Loucy (cell line): ENCODE data around the gene UQCRHL.

ENCODE experiments used
- H2AFZ ChIP-seq: fragments of 200-600 bp; sonication (generic); 2 replicates; pipeline ENCODE4 v1.6.0; 2016; ENCODE audit warnings: antibody characterized with exemption, mild to moderate bottlenecking, low read length, moderate library complexity
- H3F3A ChIP-seq: fragments of 200-600 bp; 2 replicates; pipeline ENCODE4 v1.6.0; 2016; ENCODE audit warnings: antibody characterized with exemption, low read depth, mild to moderate bottlenecking
- H3K27me3 ChIP-seq: fragments of 200-600 bp; sonication (generic); 2 replicates; pipeline ENCODE4 v1.6.1; 2014; ENCODE audit warnings: low read length, mild to moderate bottlenecking; ENCODE audit not compliant: insufficient read depth, poor library complexity, severe bottlenecking
- H3K36me3 ChIP-seq: fragments of 200-600 bp; sonication (generic); 2 replicates; pipeline ENCODE4 v1.6.1; 2016; ENCODE audit warnings: low read length; ENCODE audit not compliant: insufficient read depth
- H3K4me1 ChIP-seq: fragments of 200-600 bp; sonication (generic); 2 replicates; pipeline ENCODE4 v1.5.1; 2014; ENCODE audit warnings: low read length, mild to moderate bottlenecking; ENCODE audit not compliant: insufficient read depth, poor library complexity, severe bottlenecking
- H3K4me2 ChIP-seq: fragments of 200-600 bp; sonication (generic); 2 replicates; pipeline ENCODE4 v1.6.0; 2014; ENCODE audit warnings: antibody characterized with exemption, low read length, low read depth, mild to moderate bottlenecking; ENCODE audit not compliant: poor library complexity, severe bottlenecking
- H3K4me3 ChIP-seq: fragments of 200-600 bp; sonication (generic); 2 replicates; pipeline ENCODE4 v1.5.1; 2014; ENCODE audit warnings: low read length, mild to moderate bottlenecking, mixed read lengths; ENCODE audit not compliant: poor library complexity, severe bottlenecking
- H3K79me2 ChIP-seq: fragments of 200-600 bp; sonication (generic); 2 replicates; pipeline ENCODE4 v1.6.1; 2014; ENCODE audit warnings: low read length; ENCODE audit not compliant: insufficient read depth
- H3K9ac ChIP-seq: fragments of 200-600 bp; sonication (generic); 2 replicates; pipeline ENCODE4 v1.6.0; 2014; ENCODE audit warnings: mild to moderate bottlenecking, low read depth, low read length, moderate library complexity; ENCODE audit not compliant: poor library complexity, severe bottlenecking
- H3K9me2 ChIP-seq: fragments of 200-600 bp; sonication (generic); replicated peaks from 2 replicates; pipeline ENCODE4 v1.6.1; 2016; ENCODE audit warnings: low read depth, low read length, mixed read lengths
- H3K9me3 ChIP-seq: fragments of 200-600 bp; sonication (generic); 2 replicates; pipeline ENCODE4 v1.6.1; 2014; ENCODE audit warnings: mild to moderate bottlenecking, antibody characterized with exemption, low read length, low read depth; ENCODE audit not compliant: insufficient read depth
- H4K20me1 ChIP-seq: fragments of 200-600 bp; sonication (generic); 2 replicates; pipeline ENCODE4 v1.6.0; 2014; ENCODE audit warnings: antibody characterized with exemption, low read length, mild to moderate bottlenecking; ENCODE audit not compliant: insufficient read depth, poor library complexity, severe bottlenecking
- CTCF ChIP-seq: fragments of 200-600 bp; sonication (generic); conservative IDR thresholded peaks from 2 replicates; pipeline ENCODE4 v1.5.1; 2014; ENCODE audit warnings: mild to moderate bottlenecking, antibody characterized with exemption, low read length
- EZH2phosphoT487 ChIP-seq: fragments of 200-600 bp; IDR thresholded peaks from 2 replicates; pipeline ENCODE4 v1.6.1; 2018; ENCODE audit warnings: antibody characterized with exemption, mild to moderate bottlenecking, moderate library complexity, borderline replicate concordance

UQCRHL gene

GRCh38 chr1:15786581-15786980, 20.9 kb downstream of the UQCRHL start:
- Histone ChIP-seq H3K9me2 (no peaks in the 10 kb centered on the region), H3F3A (no peaks in the 10 kb centered on the region), H3K27me3 (no peaks in the 10 kb centered on the region), H3K9me3 (no peaks in the 10 kb centered on the region), H3K4me3 (no peak overlapping the region), H3K4me2 (no peak overlapping the region), H2AFZ (no peak overlapping the region), H3K36me3 (no peaks in the 10 kb centered on the region), H4K20me1 (no peaks in the 10 kb centered on the region), H3K4me1 (no peaks in the 10 kb centered on the region), H3K9ac (no peak overlapping the region), H3K79me2 (no peaks in the 10 kb centered on the region)
- no peak for TF ChIP-seq CTCF
- no peak for TF ChIP-seq EZH2phosphoT487

GRCh38 chr1:15785683-15786082, 21.8 kb downstream of the UQCRHL start:
- no peaks in the 10 kb centered on the region for H3K36me3 ChIP-seq
- no peak overlapping the region for H3K4me3 ChIP-seq
- H2AFZ ChIP-seq, result no peak overlapping the region
- no peak overlapping the region for H3K9ac ChIP-seq
- H4K20me1 ChIP-seq, result no peaks in the 10 kb centered on the region
- no peaks in the 10 kb centered on the region for H3F3A ChIP-seq
- H3K27me3 ChIP-seq, result no peaks in the 10 kb centered on the region
- H3K4me2 ChIP-seq, result no peak overlapping the region
- no peaks in the 10 kb centered on the region for H3K4me1 ChIP-seq
- no peaks in the 10 kb centered on the region for H3K9me2 ChIP-seq
- TF ChIP-seq EZH2phosphoT487 (no peak), CTCF (no peak)
- no peaks in the 10 kb centered on the region for H3K9me3 ChIP-seq
- H3K79me2 ChIP-seq, result no peaks in the 10 kb centered on the region

GRCh38 chr1:15777909-15778707, 29.3 kb downstream of the UQCRHL start:
- H3K36me3 ChIP-seq, result no peaks in the 10 kb centered on the region
- no peak overlapping the region for H3K4me3 ChIP-seq
- H3K9ac ChIP-seq, result no peak overlapping the region
- no peaks in the 10 kb centered on the region for H3K9me3 ChIP-seq
- H3K9me2 ChIP-seq, result no peaks in the 10 kb centered on the region
- no peak overlapping the region for H3K4me2 ChIP-seq
- no peaks in the 10 kb centered on the region for H3F3A ChIP-seq
- no peaks in the 10 kb centered on the region for H3K4me1 ChIP-seq
- H3K27me3 ChIP-seq, result no peaks in the 10 kb centered on the region
- H2AFZ ChIP-seq, result no peak overlapping the region
- TF ChIP-seq CTCF, result no peak
- TF ChIP-seq EZH2phosphoT487, result no peak
- no peaks in the 10 kb centered on the region for H4K20me1 ChIP-seq
- no peaks in the 10 kb centered on the region for H3K79me2 ChIP-seq
